ENCODE results near the gene NCAPD2.
"Not testable (repeated sequence)": the region's sequence is repeated elsewhere in the genome, so short reads cannot be mapped to it uniquely, and the experiment has no call there.

Gene NCAPD2

GRCh38 chr12:6476489-6476888 lies 17.4 kb upstream of the NCAPD2 start:
- Histone ChIP-seq H3K4me3 (ENCODE audit: low read length) (no peak overlapping the region), H3K27ac (ENCODE audit: low read length) (no peak overlapping the region), H3K9ac (ENCODE audit: low read length) (no peak overlapping the region), H3K9me3 (ENCODE audit: insufficient read depth, low read length) (no peaks in the 10 kb centered on the region), H3K4me1 (ENCODE audit: low read length) (no peaks in the 10 kb centered on the region), H3K4me2 (ENCODE audit: low read length) (no peak overlapping the region), H3K36me3 (replicated peaks; ENCODE audit: low read depth, low read length) (no peaks in the 10 kb centered on the region), H3K79me2 (ENCODE audit: low read length) (no peaks in the 10 kb centered on the region), H4K20me1 (ENCODE audit: insufficient read depth, low read length) (no peaks in the 10 kb centered on the region), H2AFZ (ENCODE audit: low read depth, low read length) (no peak overlapping the region), H3K27me3 (ENCODE audit: low read depth, low read length) (0 out of 2 replicates have a peak, but pooled peaks cover 5% of the 10 kb centered on the region)
- TF ChIP-seq EZH2phosphoT487 (IDR thresholded peaks at IDR 0.05; ENCODE audit: low read depth) (no peak), CTCF (IDR thresholded peaks at IDR 0.05; ENCODE audit: low read depth, low read length) (no peak)

GRCh38 chr12:6477601-6478377 lies 16.1 kb upstream of the NCAPD2 start:
- H3K9me3 ChIP-seq (ENCODE audit: insufficient read depth, low read length); H4K20me1 ChIP-seq (ENCODE audit: insufficient read depth, low read length); H3K27me3 ChIP-seq (ENCODE audit: low read depth, low read length); H3K36me3 ChIP-seq (replicated peaks; ENCODE audit: low read depth, low read length); H3K27ac ChIP-seq (ENCODE audit: low read length); H3K4me1 ChIP-seq (ENCODE audit: low read length); H3K79me2 ChIP-seq (ENCODE audit: low read length); H2AFZ ChIP-seq (ENCODE audit: low read depth, low read length); H3K4me2 ChIP-seq (ENCODE audit: low read length); H3K9ac ChIP-seq (ENCODE audit: low read length); H3K4me3 ChIP-seq (ENCODE audit: low read length): not testable (repeated sequence)

GRCh38 chr12:6478416-6478815 lies 15.5 kb upstream of the NCAPD2 start:
- H3K4me3 ChIP-seq (ENCODE audit: low read length), result no peak overlapping the region
- 0 out of 2 replicates have a peak, but pooled peaks cover 2% of the 10 kb centered on the region for H3K27me3 ChIP-seq (ENCODE audit: low read depth, low read length)
- no peak overlapping the region for H3K9ac ChIP-seq (ENCODE audit: low read length)
- TF ChIP-seq CTCF (IDR thresholded peaks at IDR 0.05; ENCODE audit: low read depth, low read length), result no peak
- no peak for TF ChIP-seq EZH2phosphoT487 (IDR thresholded peaks at IDR 0.05; ENCODE audit: low read depth)
- no peaks in the 10 kb centered on the region for H3K79me2 ChIP-seq (ENCODE audit: low read length)
- H3K27ac ChIP-seq (ENCODE audit: low read length), result no peak overlapping the region
- H4K20me1 ChIP-seq (ENCODE audit: insufficient read depth, low read length), result no peaks in the 10 kb centered on the region
- no peaks in the 10 kb centered on the region for H3K36me3 ChIP-seq (replicated peaks; ENCODE audit: low read depth, low read length)
- no peaks in the 10 kb centered on the region for H3K9me3 ChIP-seq (ENCODE audit: insufficient read depth, low read length)
- no peaks in the 10 kb centered on the region for H3K4me1 ChIP-seq (ENCODE audit: low read length)
- H2AFZ ChIP-seq (ENCODE audit: low read depth, low read length), result no peak overlapping the region
- no peak overlapping the region for H3K4me2 ChIP-seq (ENCODE audit: low read length)

GRCh38 chr12:6488240-6488639 lies 5.7 kb upstream of the NCAPD2 start:
- no peak overlapping the region for H3K9ac ChIP-seq (ENCODE audit: low read length)
- no peaks in the 10 kb centered on the region for H4K20me1 ChIP-seq (ENCODE audit: insufficient read depth, low read length)
- H3K4me1 ChIP-seq (ENCODE audit: low read length), result peaks cover 7% of the 10 kb centered on the region

More at GRCh38 chr12:6488240-6488639, 5.7 kb upstream of the NCAPD2 start:
- Histone ChIP-seq H3K4me3 (ENCODE audit: low read length) (no peak overlapping the region), H3K79me2 (ENCODE audit: low read length) (peaks cover 13% of the 10 kb centered on the region), H3K27me3 (ENCODE audit: low read depth, low read length) (no peaks in the 10 kb centered on the region), H3K27ac (ENCODE audit: low read length) (no peak overlapping the region), H2AFZ (ENCODE audit: low read depth, low read length) (no peak overlapping the region), H3K9me3 (ENCODE audit: insufficient read depth, low read length) (no peaks in the 10 kb centered on the region), H3K36me3 (replicated peaks; ENCODE audit: low read depth, low read length) (peaks cover 9% of the 10 kb centered on the region), H3K4me2 (ENCODE audit: low read length) (no peak overlapping the region)
- TF ChIP-seq EZH2phosphoT487 (IDR thresholded peaks at IDR 0.05; ENCODE audit: low read depth) (no peak), CTCF (IDR thresholded peaks at IDR 0.05; ENCODE audit: low read depth, low read length) (no peak)
